ENCODE data around the gene AP5B1.
A peak's percentile ranks its signal among the peaks of the same experiment; 100 is the strongest.

Gene AP5B1

DNA sequence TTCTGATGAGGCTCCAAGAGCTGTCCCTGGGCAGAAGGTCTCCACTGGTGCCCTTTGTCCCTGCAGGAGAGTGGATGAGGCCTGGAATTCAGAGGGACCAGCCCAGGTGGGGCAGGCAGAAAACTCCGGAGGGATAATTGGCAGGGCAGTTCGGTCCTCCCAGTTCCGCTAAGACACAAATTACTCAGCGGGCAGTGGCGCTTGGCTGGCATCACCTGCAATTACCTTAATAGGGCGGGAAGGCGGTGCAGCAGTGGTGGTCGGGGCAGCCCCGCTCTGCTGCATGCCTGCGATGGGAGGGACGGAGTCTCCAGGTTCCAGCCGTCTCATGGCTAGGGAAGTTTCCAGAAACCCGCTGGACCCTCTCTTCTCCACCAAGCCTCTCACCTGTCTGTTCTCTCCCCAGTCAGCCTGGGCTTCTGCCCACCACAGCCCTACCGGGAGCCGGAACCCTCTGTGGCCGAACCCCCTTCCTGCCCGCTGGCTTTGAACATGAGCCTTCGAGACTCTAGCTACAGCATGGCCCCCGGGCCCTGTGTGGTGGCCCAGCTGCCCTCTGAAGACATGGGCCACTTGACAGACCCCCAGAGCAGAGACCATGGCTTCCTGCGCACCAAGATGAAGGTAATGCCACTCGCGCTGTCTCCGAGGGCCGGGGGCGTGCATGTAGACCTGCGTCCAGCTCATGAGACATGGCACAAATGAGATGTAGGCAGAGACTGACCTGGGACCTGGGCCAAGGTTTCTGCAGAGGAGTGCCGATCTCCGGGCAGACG lies 13.0 kb upstream of the AP5B1 start:
- H3K4me3 ChIP-seq (ENCODE audit: low read depth, low read length), result no peak overlapping the region
- DNase-seq (ENCODE audit: low read depth), result no peak
- no peak for TF ChIP-seq CTCF (IDR thresholded peaks at IDR 0.05; ENCODE audit: control insufficient read depth, extremely low read depth, insufficient read depth)

DNA sequence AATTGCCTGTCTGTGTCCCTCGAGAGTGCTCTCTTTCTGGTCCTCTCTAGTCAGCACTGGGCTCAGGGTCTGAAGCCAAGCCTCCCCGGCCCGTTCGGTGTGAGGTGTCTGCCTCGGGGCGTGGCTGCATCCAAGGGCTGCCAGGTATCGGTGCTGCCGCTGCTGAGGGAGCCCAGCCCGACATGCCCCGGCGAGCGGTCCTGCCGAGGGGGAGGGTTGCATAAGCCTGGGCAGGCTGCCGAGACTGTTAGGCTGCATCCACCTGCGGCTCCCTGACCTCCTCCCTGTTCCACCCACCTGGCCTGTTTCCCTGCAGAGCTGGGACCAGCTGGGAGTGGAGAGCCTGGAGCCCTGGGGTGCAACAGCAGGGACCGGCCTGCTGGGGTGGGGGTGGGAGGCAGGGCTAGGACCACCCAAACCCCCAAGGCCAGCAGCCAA lies 12.4 kb upstream of the AP5B1 start:
- TF ChIP-seq CTCF (IDR thresholded peaks at IDR 0.05; ENCODE audit: control insufficient read depth, extremely low read depth, insufficient read depth), result no peak
- H3K4me3 ChIP-seq (ENCODE audit: low read depth, low read length), result no peak overlapping the region
- peak; percentile 76 for DNase-seq (ENCODE audit: low read depth)

- DNase-seq (ENCODE audit: low read depth), result no peak
- H3K4me3 ChIP-seq (ENCODE audit: low read depth, low read length), result no peak overlapping the region
- no peak for TF ChIP-seq CTCF (IDR thresholded peaks at IDR 0.05; ENCODE audit: control insufficient read depth, extremely low read depth, insufficient read depth)
Observed at GRCh38 chr11:65792456-65792855, 11.7 kb upstream of the AP5B1 start.

DNA sequence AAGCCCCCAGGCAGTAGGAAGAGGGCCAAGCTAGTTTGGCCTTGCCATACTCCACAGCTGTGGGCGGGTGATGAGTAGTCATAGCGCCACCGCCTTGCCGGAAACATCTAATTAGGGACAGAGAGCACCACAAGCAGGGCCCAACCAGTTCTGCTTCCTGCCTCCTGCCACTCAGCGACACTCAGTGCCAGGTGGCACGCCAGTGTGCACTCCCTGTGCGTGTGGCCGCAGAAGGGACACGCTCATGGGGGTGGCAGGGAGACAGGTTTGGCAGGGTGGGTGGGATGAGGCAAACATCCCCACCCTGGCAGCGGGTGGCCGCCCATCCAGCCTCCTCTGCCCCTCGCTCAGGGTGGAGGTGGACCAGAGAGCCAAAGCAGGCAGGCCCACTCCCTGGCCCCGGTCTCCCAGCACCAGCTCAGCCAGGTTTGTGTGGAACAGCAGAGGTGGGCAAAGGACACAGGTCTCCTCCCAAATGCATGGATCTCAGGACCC lies 11.0 kb upstream of the AP5B1 start:
- no peak overlapping the region for H3K4me3 ChIP-seq (ENCODE audit: low read depth, low read length)
- no peak for DNase-seq (ENCODE audit: low read depth)
- TF ChIP-seq CTCF (IDR thresholded peaks at IDR 0.05; ENCODE audit: control insufficient read depth, extremely low read depth, insufficient read depth), result no peak

- no peak for DNase-seq (ENCODE audit: low read depth)
- TF ChIP-seq CTCF (IDR thresholded peaks at IDR 0.05; ENCODE audit: control insufficient read depth, extremely low read depth, insufficient read depth), result no peak
- H3K4me3 ChIP-seq (ENCODE audit: low read depth, low read length), result no peak overlapping the region
Observed at GRCh38 chr11:65790902-65791650, 10.3 kb upstream of the AP5B1 start.

- H3K4me3 ChIP-seq (ENCODE audit: low read depth, low read length), result no peak overlapping the region; the same call in 1 of the 2 replicates
- TF ChIP-seq CTCF (IDR thresholded peaks at IDR 0.05; ENCODE audit: control insufficient read depth, extremely low read depth, insufficient read depth), result no peak
- DNase-seq (ENCODE audit: low read depth), result no peak
Observed at GRCh38 chr11:65790104-65790901, 9.5 kb upstream of the AP5B1 start.
